ENCODE results near the gene LEPR. TPM values are rescaled to one million over a fixed set of nuclear protein-coding genes. Genes with fewer than 3 reads are reported as not detected.

The LEPR gene
- total and polyA plus RNA-seq, 7 donors: 0.46 to 24.7 (median 5.3) TPM

DNA sequence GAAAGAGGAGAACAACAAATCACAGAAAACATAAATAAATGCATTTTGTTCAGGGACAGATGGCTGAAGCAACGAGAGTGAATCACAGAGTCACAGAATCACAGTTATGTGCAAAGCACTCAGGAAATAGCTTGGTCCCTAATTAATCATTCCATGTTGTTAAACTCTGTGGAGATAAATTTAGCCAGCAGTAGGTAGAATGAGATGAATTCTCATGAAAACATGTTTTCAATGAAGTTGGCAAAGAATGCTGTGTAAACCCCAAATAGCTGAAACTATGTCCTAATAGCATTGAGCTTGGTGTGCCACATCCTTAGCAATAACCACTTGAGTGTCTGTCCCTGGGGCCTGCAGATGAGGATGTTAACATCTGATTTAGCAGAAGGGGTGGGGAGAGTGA, 20.4 kb downstream of the LEPR start:
- 66 to 87% methylated on average over 1 of the region's 1 CpG for WGBS, 2 donors
- H3K36me3 ChIP-seq: no peaks in the 10 kb centered on the region
- intact Hi-C loops (cut with DNase I): no loop called here
- H3K4me1 ChIP-seq: peaks cover 0 to 6% (median 1%) of the 10 kb centered on the region in 4 donors
- TF ChIP-seq POLR2A (IDR thresholded peaks at IDR 0.05) (no peak), EP300 (IDR thresholded peaks at IDR 0.05) (no peak), POLR2AphosphoS5 (IDR thresholded peaks at IDR 0.05) (no peak)
- TF ChIP-seq, protein P1, sequence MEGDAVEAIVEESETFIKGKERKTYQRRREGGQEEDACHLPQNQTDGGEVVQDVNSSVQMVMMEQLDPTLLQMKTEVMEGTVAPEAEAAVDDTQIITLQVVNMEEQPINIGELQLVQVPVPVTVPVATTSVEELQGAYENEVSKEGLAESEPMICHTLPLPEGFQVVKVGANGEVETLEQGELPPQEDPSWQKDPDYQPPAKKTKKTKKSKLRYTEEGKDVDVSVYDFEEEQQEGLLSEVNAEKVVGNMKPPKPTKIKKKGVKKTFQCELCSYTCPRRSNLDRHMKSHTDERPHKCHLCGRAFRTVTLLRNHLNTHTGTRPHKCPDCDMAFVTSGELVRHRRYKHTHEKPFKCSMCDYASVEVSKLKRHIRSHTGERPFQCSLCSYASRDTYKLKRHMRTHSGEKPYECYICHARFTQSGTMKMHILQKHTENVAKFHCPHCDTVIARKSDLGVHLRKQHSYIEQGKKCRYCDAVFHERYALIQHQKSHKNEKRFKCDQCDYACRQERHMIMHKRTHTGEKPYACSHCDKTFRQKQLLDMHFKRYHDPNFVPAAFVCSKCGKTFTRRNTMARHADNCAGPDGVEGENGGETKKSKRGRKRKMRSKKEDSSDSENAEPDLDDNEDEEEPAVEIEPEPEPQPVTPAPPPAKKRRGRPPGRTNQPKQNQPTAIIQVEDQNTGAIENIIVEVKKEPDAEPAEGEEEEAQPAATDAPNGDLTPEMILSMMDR (IDR thresholded peaks at IDR 0.05): no peak
- H3K27me3 ChIP-seq: no peaks in the 10 kb centered on the region
- H3K27ac ChIP-seq: no peak overlapping the region
- H3K9me3 ChIP-seq: no peaks in the 10 kb centered on the region
- H3K4me3 ChIP-seq: no peak overlapping the region
- DNase-seq: no peak

DNA sequence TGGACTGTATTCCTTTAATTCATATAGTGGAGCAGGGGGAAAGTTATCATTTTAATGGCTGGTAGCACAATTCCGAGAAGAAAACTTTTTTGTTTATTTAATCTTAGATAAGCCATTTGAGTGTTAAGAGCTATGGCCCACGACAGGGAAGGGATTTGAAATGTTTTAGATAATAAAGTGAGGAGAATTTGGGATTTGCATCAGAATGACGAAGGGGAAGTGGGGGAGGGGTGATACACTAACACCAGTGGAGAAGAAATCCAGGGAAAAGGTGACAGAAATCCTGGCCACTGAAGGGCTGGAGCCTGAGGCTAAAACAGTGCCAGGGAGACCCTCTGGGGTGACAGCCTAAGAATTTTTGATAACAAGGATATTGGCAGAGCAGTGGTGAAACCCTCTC, 21.0 kb downstream of the LEPR start:
- TF ChIP-seq POLR2A (IDR thresholded peaks at IDR 0.05) (no peak), POLR2AphosphoS5 (IDR thresholded peaks at IDR 0.05) (no peak), EP300 (IDR thresholded peaks at IDR 0.05) (no peak)
- TF ChIP-seq, protein P1 (IDR thresholded peaks at IDR 0.05): no peak
- intact Hi-C loops (cut with DNase I): no loop called here
- Histone ChIP-seq H3K27ac (no peak overlapping the region), H3K36me3 (no peaks in the 10 kb centered on the region), H3K27me3 (no peaks in the 10 kb centered on the region), H3K9me3 (no peaks in the 10 kb centered on the region), H3K4me3 (no peak overlapping the region), H3K4me1 (peaks cover 0 to under 1% (median 0%) of the 10 kb centered on the region in 4 donors)
- 62 to 66% methylated on average over 3 of the region's 3 CpGs for WGBS, 2 donors
- DNase-seq: no peak

DNA sequence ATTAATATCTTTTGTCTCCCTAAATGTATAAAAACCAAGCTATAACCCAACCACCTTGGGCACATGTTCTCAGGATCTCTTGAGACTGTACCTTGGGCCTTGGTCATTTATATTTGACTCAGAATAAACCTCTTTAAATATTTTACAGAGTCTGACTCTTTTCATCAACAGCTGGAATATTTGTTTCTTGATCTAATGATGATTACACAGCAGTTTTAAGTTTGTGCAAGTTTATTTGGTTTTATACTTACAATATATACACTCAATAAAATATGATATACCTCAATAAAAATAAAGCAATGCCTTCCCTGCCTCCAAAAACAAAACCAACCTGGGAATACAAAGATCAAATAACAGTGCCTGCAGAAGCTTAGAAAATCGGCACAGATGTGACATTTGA, 22.0 kb downstream of the LEPR start:
- H3K27ac ChIP-seq: no peak overlapping the region
- H3K27me3 ChIP-seq: no peaks in the 10 kb centered on the region
- H3K9me3 ChIP-seq: no peaks in the 10 kb centered on the region
- H3K4me1 ChIP-seq: no peaks in the 10 kb centered on the region
- H3K36me3 ChIP-seq: no peaks in the 10 kb centered on the region
- intact Hi-C loops (cut with DNase I): no loop called here
- WGBS, 2 donors: 85 to 90% methylated on average over 1 of the region's 1 CpG
- TF ChIP-seq, protein P1 (IDR thresholded peaks at IDR 0.05): no peak
- TF ChIP-seq POLR2AphosphoS5 (IDR thresholded peaks at IDR 0.05) (no peak), EP300 (IDR thresholded peaks at IDR 0.05) (no peak), POLR2A (IDR thresholded peaks at IDR 0.05) (no peak)
- H3K4me3 ChIP-seq: no peak overlapping the region
- no peak for DNase-seq

DNA sequence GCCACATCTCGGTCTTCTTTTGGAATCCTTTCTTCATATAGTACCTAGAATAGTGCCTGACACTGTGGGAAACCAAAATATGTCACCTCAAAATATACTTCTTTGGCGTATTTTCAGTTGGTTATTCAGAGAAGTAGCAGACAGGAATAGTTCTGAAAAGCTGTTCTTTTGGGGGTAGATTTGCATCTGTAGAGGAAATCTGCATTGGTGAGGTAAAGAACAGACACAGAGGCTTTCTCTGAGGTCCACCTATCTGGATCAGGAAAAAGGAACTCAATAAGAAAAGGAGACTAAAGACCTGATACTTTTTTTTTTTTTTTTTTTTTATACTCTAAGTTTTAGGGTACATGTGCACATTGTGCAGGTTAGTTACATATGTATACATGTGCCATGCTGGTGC, 23.2 kb downstream of the LEPR start:
- H3K27me3 ChIP-seq: no peaks in the 10 kb centered on the region
- 86 to 92% methylated on average over 2 of the region's 2 CpGs for WGBS, 2 donors

More for the DNA sequence above, 23.2 kb downstream of the LEPR start:
- no peaks in the 10 kb centered on the region for H3K4me1 ChIP-seq
- no peak for TF ChIP-seq POLR2A (IDR thresholded peaks at IDR 0.05)
- TF ChIP-seq, protein P1 (IDR thresholded peaks at IDR 0.05): no peak
- TF ChIP-seq EP300 (IDR thresholded peaks at IDR 0.05): no peak
- no peak for TF ChIP-seq POLR2AphosphoS5 (IDR thresholded peaks at IDR 0.05)
- no peak overlapping the region for H3K27ac ChIP-seq
- no peak overlapping the region for H3K4me3 ChIP-seq
- no peaks in the 10 kb centered on the region for H3K9me3 ChIP-seq
- DNase-seq: no peak
- no peaks in the 10 kb centered on the region for H3K36me3 ChIP-seq
- intact Hi-C loops (cut with DNase I): no loop called here
